ENCODE data around the gene NPEPPS. TPM values are rescaled to one million over a fixed set of nuclear protein-coding genes. Genes with fewer than 3 reads are reported as not detected.

Gene NPEPPS
- total and polyA plus RNA-seq, 2 of the 13 experiments (the other 11 are each of a cell fraction or from before 2014, with no cell fraction given), result 53.5 to 127 TPM

GRCh38 chr17:47650525-47651522 is 119.9 kb downstream of the NPEPPS start (continued):
- TF ChIP-seq HMG20B (CRISPR knock-in tag; conservative IDR thresholded peaks at IDR 0.05) (peak; percentile 43; the same call in 1 of the 2 replicates), ZNF501 (CRISPR knock-in tag; IDR thresholded peaks at IDR 0.05) (peak; percentile 64), NONO (IDR thresholded peaks at IDR 0.05) (no peak), NONO (CRISPR knock-in tag; conservative IDR thresholded peaks at IDR 0.05) (peak; percentile 79; the same call in 1 of the 2 replicates), ZBED4 (CRISPR knock-in tag; IDR thresholded peaks at IDR 0.05; ENCODE audit: borderline replicate concordance) (peak; percentile 60; the same call in 1 of the 2 replicates), ZNF780A (CRISPR knock-in tag; IDR thresholded peaks at IDR 0.05) (no peak), ZSCAN31 (CRISPR knock-in tag; IDR thresholded peaks at IDR 0.05; ENCODE audit: low read depth) (no peak; the same call in 1 of the 2 replicates), RFXAP (CRISPR knock-in tag; IDR thresholded peaks at IDR 0.05; ENCODE audit: borderline replicate concordance) (peak; percentile 88), FOXK1 (CRISPR knock-in tag; IDR thresholded peaks at IDR 0.05; ENCODE audit: borderline replicate concordance, low read depth) (peak; percentile 75), PRPF4 (IDR thresholded peaks at IDR 0.05; ENCODE audit: low read depth, low read length, poor library complexity, severe bottlenecking) (peak; percentile 14), ZNF546 (CRISPR knock-in tag; conservative IDR thresholded peaks at IDR 0.05) (0 out of 2 replicates have a peak, but pooled peaks have one; percentile 61), IRF2 (CRISPR knock-in tag; IDR thresholded peaks at IDR 0.05) (peak; percentile 66; the same call in 1 of the 2 replicates), SIN3B (IDR thresholded peaks at IDR 0.05; ENCODE audit: low read length) (no peak), CREM (IDR thresholded peaks at IDR 0.05) (peak; percentile 37; the same call in 1 of the 2 replicates), CREM (CRISPR knock-in tag; IDR thresholded peaks at IDR 0.05) (no peak), ZNF776 (CRISPR knock-in tag; IDR thresholded peaks at IDR 0.05) (no peak), RBFOX2 (IDR thresholded peaks at IDR 0.05; ENCODE audit: low read depth, low read length) (peak; percentile 73), PREB (CRISPR knock-in tag; IDR thresholded peaks at IDR 0.05) (no peak)
- TF ChIP-seq, protein P1, sequence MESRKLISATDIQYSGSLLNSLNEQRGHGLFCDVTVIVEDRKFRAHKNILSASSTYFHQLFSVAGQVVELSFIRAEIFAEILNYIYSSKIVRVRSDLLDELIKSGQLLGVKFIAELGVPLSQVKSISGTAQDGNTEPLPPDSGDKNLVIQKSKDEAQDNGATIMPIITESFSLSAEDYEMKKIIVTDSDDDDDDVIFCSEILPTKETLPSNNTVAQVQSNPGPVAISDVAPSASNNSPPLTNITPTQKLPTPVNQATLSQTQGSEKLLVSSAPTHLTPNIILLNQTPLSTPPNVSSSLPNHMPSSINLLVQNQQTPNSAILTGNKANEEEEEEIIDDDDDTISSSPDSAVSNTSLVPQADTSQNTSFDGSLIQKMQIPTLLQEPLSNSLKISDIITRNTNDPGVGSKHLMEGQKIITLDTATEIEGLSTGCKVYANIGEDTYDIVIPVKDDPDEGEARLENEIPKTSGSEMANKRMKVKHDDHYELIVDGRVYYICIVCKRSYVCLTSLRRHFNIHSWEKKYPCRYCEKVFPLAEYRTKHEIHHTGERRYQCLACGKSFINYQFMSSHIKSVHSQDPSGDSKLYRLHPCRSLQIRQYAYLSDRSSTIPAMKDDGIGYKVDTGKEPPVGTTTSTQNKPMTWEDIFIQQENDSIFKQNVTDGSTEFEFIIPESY (CRISPR knock-in tag; IDR thresholded peaks at IDR 0.05), result peak; percentile 13; the same call in 1 of the 2 replicates
- TF ChIP-seq, protein P2, sequence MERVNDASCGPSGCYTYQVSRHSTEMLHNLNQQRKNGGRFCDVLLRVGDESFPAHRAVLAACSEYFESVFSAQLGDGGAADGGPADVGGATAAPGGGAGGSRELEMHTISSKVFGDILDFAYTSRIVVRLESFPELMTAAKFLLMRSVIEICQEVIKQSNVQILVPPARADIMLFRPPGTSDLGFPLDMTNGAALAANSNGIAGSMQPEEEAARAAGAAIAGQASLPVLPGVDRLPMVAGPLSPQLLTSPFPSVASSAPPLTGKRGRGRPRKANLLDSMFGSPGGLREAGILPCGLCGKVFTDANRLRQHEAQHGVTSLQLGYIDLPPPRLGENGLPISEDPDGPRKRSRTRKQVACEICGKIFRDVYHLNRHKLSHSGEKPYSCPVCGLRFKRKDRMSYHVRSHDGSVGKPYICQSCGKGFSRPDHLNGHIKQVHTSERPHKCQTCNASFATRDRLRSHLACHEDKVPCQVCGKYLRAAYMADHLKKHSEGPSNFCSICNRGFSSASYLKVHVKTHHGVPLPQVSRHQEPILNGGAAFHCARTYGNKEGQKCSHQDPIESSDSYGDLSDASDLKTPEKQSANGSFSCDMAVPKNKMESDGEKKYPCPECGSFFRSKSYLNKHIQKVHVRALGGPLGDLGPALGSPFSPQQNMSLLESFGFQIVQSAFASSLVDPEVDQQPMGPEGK (CRISPR knock-in tag; IDR thresholded peaks at IDR 0.05), result peak; percentile 87
